ENCODE measurements around the gene TACC2.
"Not testable (repeated sequence)": the region's sequence is repeated elsewhere in the genome, so short reads cannot be mapped to it uniquely, and the experiment has no call there.

TACC2 gene

DNA sequence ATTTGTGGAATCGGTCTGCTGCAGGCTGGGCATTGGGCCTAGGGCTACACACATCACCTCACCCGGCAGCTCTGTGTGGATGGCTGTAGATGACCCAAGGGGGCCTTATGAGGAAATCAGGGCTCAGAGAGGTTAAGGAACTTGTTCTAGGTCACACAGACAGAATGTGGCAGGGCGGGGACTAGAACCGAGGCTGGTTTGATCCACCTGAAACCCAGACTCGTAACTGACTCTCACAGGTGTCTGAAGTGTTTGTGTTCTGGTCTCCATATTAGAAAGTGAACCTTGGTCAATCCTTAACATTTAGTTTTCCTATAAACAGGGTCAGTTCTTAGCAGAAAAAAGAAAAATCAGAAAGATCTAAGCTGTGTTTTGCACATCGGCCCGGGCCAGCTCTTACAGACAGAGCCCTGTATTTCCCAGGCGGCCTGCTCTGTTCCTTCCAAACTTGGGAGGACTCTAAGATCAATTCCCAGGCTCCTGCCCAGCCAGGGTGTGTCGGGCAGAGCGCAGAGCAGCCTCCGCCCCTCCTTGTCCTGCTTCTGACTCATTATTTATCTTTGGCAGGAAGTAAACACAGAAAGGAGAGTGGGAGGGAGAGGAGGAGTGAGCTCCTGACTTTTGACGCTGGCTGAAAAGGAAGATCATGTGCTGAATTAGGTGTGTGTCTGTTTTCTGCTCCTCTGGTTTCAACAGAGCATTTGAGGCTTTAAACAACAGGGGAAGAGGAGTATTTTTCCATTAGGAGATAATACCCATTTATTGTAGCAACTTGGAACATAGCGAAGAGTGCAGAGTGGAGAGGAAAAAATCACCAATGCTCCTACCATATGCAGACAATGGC lies 74.1 kb downstream of the TACC2 start:
- DNase-seq, result no peak

DNA sequence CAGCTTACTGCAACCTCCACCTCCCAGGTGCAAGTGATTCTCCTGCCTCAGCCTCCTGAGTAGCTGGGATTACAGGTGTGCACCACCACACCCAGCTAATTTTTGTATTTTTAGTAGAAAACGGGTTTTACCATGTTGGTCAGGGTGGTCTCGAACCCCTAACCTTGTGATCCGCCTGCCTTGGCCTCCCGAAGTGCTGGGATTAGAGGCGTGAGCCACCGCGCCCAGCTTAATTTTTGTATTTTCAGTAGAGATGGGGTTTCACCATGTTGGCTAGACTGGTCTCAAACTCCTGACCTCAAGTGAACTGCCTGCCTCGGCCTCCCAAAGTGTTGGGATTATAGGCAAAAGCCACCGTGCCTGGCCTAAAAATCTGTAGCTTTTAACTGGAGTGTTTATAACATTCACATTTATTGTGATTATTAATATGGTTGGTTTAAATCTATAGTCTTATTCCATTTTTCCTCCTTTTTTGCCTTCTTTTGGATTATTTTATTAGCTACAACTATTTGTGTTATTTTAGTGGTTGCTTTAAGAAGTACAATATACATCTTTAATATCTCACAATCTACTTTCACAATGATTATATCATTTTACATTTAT lies 77.5 kb downstream of the TACC2 start:
- not testable (repeated sequence) for DNase-seq

DNA sequence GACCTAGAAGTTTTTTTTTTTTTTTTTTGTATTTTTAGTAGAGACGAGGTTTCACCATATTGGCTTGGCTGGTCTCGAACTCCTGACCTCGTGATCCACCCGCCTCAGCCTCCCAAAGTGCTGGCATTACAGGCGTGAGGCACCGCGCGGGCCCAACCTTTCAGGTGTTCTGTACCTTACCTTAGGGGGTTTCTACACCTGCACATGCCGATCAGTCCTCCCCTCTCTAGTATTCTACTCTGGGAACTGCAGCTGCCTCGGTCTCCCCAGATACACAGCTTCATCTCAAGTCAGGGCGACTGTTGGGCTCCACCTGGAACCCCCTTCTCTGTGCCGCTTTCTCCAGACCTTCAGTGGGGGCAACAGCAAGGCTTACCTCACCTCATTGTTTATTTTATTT lies 79.9 kb downstream of the TACC2 start:
- no peak for DNase-seq

DNA sequence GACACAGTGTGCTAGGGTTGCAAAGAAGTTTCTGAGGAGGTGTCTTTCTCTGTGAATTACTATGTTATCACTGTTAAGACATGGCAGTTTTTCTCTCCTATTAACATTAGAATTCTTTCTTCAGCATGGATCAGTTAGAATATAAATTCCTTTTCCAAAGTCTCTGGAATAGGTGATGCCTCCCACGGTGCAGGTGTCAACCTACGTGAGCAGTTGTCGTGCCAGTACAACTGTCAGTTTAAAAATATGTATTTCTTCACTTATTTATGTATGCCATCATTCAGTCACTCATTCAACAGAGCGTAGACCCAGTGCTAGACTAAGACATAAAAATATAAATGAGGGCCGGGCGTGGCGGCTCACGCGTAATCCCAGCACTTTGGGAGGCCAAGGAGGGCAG lies 83.5 kb downstream of the TACC2 start:
- no peak for DNase-seq

DNA sequence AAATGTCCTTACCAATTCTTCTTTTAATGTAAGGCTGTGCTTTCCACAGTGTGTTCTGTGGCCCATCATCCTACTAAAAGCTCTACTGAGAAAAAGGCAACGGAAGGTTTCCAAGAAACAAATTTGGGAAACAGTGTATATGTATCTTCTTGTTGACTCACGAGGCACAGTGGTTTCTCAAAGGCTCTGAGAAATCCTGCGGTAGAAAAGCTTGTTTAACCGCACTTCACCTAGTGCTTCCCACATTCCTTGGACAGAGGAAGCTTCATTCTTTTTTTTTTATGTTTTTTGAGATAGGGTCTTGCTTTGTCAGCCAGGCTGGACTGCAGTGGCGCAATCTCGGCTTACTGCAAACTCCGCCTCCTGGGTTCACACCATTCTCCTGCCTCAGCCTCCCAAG lies 84.5 kb downstream of the TACC2 start:
- no peak for DNase-seq

DNA sequence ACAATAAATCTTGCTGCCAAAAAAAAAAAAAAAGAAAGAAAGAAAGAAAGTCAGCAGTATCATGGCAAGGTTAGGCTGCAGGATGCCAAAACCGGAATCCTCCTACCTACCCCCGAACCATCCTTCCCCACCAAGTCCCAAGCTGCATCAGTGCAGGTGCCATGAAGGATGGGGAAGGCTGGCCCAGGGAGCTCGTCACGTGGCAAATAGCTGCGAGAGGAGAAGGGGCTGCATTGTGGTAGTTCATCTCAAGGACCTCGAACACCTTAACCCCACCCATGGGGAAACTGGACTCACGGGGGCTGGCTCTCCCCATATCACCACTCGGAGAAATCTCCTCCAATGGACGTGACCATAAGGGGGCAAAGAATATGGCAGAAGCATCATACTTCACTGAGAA lies 86.2 kb downstream of the TACC2 start:
- DNase-seq, result no peak

DNA sequence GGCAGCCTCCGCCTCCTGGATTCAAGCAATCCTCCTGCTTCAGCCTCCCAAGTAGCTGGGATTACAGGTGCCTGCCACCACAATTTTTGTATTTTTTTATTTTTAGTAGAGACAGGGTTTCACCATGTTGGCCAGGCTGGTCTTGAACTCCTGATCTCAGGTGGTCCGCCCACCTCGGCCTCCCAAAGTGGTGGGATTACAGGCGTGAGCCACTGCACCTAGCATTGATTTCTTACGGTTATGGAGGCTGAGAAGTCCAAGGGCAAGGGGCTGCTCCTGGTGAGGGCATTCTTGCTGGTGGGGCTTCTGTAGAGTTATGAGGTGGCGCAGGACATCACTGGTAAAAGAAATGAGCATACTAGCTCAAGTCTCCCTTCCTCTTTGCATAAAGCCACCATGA lies 86.9 kb downstream of the TACC2 start:
- not testable (repeated sequence) for DNase-seq

DNA sequence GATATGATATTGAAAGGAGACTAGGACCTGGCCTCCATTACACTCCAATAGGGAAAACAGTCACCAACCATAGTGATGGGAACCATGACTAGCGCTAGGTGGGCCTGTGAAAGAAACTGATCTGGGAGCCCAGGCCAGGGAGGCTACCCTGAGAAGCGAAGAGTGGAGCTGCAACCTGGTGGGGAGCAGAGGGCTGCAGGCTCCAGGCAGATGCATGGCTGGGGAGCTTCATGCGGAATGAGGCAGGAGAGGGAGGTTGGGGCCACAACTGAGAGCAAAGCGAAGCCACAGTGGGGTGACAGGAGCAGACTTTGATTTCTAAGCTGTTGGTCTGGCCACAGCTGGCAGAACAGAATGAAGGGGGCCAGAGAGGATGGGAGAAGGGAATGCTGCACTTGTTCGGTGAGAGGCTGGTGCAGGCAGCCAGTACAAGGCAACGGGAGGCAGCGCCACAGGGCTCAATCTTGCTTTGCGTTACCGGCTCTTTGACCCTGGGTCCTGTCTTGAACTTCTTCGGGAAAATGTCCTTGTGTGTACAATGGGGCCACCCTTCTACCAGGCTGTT lies 88.4 kb downstream of the TACC2 start:
- DNase-seq, result no peak

DNA sequence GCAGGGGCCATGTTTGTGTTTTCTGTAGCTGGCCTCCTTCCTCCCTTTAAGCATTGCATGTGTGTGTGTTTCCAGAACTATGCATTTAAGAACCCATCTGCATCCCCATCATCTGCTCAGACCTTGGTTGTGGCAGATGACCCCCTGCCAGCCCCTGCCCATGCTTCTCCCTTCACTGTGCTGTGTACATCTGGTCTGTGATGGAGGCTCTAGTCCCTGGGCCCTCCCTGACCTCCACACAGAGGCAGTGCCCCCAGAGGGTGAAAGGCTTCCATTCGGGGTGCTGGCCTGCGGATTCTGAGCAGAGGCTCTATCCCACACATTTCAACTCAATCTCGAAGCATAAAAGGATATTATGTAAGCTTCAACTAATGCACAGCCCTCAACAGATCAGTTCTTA lies 89.4 kb downstream of the TACC2 start:
- DNase-seq, result no peak

DNA sequence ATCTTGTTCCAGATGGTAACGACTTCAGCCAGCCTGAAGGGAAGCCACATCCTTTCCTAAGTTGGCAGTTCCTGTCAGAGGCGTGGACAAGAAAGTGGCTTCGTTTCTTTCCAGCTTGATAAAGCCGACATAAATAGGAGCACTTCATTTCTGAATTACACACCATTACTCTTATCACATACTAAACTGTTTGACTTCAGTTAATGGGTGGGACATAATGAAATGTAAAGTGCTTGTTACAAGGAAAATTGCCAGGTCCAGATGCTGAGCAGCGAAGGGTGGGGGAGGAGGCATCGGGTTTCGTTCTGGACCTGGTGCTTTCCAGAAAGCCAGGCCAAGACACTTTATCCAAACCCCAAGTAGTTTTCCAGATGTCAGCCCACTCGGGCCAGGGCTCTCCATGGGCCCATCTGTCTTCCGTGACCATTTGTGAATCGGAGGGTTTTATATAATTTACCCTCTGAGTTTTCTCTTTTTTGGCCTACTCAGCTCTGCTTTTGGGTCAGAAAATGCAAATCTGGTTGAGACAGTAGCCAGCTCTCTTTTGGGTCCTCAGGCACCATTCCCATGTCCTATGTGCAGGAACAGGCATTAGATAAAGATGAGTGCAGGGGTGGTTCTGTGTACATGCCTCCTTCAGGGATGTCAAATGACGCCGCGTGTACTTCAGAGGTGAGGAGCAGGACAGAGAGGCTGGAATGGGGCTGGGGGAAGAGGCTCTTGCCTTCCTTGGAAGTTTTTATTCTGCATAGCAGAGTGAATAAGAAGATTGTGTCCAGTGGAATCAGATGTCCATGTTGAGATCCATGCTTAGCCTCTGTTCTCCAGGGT lies 90.2 kb downstream of the TACC2 start:
- DNase-seq, result no peak

DNA sequence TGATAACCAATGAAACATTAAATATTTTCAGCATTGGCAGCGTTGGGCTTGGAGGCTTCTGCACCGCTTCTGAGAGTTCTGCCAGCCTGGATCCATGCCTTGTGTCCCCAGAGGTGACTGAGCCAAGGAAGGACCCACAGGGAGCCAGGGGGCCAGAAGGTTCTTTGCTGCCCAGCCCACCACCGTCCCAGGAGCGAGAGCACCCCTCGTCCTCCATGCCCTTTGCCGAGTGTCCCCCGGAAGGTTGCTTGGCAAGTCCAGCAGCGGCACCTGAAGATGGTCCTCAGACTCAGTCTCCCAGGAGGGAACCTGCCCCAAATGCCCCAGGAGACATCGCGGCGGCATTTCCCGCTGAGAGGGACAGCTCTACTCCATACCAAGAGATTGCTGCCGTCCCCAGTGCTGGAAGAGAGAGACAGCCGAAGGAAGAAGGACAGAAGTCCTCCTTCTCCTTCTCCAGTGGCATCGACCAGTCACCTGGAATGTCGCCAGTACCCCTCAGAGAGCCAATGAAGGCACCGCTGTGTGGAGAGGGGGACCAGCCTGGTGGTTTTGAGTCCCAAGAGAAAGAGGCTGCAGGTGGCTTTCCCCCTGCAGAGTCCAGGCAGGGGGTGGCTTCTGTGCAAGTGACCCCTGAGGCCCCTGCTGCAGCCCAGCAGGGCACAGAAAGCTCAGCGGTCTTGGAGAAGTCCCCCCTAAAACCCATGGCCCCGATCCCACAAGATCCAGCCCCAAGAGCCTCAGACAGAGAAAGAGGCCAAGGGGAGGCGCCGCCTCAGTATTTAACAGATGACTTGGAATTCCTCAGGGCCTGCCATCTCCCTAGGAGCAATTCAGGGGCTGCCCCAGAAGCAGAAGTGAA lies 93.9 kb downstream of the TACC2 start:
- DNase-seq, result no peak

DNA sequence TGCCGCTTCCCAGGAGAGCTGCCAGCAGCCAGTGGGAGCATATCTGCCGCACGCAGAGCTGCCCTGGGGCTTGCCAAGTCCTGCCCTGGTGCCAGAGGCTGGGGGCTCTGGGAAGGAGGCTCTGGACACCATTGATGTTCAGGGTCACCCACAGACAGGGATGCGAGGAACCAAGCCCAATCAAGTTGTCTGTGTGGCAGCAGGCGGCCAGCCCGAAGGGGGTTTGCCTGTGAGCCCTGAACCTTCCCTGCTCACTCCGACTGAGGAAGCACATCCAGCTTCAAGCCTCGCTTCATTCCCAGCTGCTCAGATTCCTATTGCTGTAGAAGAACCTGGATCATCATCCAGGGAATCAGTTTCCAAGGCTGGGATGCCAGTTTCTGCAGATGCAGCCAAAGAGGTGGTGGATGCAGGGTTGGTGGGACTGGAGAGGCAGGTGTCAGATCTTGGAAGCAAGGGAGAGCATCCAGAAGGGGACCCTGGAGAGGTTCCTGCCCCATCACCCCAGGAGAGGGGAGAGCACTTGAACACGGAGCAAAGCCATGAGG lies 94.6 kb downstream of the TACC2 start:
- DNase-seq, result no peak

DNA sequence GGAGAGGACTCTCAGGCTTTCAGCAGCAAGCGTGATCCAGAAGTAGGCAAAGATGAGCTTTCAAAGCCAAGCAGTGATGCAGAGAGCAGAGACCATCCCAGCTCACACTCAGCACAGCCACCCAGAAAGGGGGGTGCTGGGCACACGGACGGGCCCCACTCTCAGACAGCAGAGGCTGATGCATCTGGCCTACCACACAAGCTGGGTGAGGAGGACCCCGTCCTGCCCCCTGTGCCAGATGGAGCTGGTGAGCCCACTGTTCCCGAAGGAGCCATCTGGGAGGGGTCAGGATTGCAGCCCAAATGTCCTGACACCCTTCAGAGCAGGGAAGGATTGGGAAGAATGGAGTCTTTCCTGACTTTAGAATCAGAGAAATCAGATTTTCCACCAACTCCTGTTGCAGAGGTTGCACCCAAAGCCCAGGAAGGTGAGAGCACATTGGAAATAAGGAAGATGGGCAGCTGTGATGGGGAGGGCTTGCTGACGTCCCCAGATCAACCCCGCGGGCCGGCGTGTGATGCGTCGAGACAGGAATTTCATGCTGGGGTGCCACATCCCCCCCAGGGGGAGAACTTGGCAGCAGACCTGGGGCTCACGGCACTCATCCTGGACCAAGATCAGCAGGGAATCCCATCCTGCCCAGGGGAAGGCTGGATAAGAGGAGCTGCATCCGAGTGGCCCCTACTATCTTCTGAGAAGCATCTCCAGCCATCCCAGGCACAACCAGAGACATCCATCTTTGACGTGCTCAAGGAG lies 95.5 kb downstream of the TACC2 start:
- no peak for DNase-seq

DNA sequence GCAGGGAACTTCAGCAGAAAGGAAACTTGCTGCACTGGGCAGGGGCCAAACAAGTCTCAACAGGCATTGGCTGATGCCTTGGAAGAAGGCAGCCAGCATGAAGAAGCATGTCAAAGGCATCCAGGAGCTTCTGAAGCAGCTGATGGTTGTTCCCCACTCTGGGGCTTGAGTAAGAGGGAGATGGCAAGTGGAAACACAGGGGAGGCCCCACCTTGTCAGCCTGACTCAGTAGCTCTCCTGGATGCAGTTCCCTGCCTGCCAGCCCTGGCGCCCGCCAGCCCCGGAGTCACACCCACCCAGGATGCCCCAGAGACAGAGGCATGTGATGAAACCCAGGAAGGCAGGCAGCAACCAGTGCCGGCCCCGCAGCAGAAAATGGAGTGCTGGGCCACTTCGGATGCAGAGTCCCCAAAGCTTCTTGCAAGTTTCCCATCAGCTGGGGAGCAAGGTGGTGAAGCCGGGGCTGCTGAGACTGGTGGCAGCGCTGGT lies 96.5 kb downstream of the TACC2 start:
- DNase-seq, result no peak

DNA sequence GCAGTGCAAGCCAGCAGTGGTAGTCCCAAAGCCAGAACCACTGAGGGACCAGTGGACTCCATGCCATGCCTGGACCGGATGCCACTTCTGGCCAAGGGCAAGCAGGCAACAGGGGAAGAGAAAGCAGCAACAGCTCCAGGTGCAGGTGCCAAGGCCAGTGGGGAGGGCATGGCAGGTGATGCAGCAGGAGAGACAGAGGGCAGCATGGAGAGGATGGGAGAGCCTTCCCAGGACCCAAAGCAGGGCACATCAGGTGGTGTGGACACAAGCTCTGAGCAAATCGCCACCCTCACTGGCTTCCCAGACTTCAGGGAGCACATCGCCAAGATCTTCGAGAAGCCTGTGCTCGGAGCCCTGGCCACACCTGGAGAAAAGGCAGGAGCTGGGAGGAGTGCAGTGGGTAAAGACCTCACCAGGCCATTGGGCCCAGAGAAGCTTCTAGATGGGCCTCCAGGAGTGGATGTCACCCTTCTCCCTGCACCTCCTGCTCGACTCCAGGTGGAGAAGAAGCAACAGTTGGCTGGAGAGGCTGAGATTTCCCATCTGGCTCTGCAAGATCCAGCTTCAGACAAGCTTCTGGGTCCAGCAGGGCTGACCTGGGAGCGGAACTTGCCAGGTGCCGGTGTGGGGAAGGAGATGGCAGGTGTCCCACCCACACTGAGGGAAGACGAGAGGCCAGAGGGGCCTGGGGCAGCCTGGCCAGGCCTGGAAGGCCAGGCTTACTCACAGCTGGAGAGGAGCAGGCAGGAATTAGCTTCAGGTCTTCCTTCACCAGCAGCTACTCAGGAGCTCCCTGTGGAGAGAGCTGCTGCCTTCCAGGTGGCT lies 97.7 kb downstream of the TACC2 start:
- DNase-seq, result no peak

DNA sequence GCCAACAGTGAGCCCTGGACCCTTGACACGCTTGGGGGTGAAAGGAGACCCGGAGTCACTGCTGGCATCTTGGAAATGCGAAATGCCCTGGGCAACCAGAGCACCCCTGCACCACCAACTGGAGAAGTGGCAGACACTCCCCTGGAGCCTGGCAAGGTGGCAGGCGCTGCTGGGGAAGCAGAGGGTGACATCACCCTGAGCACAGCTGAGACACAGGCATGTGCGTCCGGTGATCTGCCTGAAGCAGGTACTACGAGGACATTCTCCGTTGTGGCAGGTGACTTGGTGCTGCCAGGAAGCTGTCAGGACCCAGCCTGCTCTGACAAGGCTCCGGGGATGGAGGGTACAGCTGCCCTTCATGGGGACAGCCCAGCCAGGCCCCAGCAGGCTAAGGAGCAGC lies 98.5 kb downstream of the TACC2 start:
- DNase-seq, result no peak

DNA sequence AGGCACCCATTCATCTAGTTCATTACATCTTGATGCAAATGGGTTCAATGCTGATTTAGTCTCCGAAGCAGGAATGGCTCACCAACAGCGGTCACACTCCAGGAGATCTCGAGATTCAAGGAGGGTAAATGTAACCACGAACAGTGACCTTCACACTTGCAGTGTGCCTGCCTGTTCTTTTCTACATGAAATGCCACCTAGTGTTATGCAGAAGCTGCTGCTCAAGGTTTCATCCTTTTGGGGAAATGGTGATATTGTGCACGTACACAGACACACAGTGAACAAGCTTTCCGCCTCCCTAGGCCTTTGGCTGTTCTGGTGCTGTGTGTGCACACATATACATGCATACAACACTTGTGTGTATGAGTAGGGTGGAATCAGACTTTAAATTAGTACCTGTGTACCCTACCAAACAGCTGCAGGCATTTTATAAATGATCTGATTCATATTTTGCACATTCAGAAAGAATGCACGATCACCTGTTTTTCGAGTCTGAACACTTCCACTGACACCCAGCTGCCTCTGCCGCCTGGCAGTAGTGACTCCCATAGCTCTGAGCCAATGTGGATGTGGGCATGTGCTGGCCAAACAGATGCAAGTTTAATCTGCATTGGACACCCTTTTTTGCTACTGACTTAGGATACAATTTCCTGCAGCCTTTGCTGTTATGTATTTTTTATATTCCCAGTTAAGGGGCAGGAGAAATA lies 100.5 kb downstream of the TACC2 start:
- no peak for DNase-seq

DNA sequence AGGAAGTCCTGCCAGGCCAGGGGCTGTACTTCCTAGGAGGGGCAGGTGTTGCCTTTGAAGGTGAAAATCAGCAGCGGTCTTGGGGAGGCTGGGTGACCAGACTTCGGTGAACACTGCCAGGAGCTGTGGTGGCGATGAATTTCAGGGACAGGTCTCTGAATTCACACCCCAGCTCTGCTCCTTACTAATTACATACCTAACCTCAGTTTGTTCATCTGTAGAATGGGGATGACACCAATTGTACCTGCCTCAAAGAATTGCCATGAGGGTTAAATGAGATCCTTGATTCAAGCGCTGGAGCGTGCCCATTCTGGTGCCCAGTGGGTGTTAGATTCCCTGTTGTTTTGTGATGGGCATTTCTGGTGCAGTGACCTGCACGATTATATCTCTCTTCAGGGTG lies 102.8 kb downstream of the TACC2 start:
- DNase-seq, result no peak

DNA sequence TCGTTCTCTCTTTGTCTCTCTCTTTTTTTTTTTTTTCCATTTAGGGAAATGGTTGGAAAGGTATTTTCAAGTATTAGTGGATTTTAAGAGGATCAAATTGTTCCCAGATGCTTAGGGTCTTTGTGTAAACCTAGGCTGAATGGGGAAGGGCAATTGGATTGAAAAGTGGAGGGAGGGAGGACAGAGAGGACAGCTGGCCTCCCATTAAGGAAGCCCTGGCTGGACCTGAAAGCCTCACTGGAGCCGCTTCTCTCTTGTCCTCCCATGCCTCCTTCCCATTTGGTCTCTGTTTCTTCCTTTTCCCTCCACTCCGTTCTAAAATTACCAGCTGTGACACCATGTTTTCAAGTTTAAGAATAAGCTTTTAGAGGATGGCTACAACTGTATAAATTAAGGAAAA lies 104.1 kb downstream of the TACC2 start:
- DNase-seq, result no peak

DNA sequence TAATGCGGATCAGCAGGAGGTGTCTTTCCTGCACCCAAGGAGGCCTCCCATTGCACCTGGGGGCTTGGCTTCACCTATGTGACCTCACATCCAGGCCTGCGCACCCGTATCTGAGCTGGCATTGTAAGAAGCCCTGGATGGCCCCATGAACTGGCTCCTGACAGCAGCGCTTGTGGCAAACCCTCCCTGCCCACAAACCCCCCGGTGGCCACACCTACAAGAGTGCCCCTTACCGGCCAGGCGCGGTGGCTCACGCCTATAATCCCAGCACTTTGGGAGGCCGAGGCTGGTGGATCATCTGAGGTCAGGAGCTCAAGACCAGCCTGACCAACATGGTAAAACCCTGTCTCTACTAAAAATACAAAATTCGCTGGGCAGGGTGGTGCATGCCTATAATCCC lies 107.2 kb downstream of the TACC2 start:
- not testable (repeated sequence) for DNase-seq

Data from activated T-cell treated with anti-CD3 and anti-CD28 coated beads for 4 hours (primary cell).